ENCODE data around the gene ANXA4.

The ANXA4 gene

DNA sequence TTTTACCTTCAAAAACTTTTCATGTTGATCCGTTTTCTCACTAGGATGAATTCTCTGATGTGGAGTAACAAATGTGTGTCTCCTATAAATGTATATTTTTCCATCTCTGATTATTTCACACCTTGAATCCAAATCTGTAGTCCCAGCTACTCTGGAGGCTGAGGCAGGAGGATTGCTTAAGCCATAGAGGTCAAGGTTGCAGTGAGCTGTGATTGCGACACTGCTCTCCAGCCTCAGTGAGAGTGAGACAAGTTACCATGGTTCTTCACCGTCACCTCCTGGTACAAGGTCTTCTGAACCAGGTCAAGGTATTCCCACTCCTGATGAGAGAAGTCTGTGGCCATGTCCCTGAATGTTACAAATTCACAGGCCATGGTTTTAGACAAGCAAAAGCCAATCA lies 102.6 kb downstream of the ANXA4 start:
- DNase-seq (ENCODE audit: low read depth, low spot score): no peak

DNA sequence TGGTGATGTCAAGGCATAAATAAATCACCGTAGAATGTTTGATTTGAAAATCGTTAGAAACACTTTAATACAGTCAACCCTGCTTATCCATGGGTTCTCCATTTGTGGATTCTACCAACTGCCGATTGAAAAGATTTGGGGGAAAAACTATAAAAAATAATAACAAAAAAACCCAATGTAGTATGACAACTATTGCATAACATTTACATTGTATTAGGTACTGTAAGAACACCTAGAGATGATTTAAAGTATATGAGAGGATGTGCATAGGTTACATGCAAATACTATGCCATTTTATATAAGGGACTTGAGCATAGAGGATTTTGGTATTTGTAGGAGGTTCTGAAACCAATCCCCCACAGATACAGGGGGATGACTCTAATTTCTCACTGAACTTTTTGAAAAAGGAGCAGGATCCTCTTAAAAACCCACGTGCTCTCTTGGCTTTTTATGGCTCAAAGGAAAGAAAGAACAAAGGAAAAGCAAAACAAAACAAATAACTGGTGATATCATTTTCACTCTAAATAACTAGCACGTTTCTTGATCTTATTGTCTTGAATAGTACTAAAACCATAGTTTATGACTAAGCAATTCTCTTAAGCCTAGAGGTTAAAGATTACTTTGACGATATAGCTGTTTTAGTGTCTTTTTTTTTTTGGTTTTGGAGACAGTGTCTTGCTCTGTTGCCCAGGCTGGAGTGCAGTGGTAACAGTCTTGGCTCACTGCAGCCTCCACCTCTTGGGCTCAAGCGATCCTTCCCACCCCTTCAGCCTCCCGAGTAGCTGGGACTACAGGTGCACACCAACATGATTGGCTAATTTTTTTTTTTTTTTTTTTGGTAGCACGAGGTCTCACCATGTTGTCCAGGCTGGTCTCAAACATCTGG lies 104.5 kb downstream of the ANXA4 start:
- DNase-seq (ENCODE audit: low read depth, low spot score): no peak

DNA sequence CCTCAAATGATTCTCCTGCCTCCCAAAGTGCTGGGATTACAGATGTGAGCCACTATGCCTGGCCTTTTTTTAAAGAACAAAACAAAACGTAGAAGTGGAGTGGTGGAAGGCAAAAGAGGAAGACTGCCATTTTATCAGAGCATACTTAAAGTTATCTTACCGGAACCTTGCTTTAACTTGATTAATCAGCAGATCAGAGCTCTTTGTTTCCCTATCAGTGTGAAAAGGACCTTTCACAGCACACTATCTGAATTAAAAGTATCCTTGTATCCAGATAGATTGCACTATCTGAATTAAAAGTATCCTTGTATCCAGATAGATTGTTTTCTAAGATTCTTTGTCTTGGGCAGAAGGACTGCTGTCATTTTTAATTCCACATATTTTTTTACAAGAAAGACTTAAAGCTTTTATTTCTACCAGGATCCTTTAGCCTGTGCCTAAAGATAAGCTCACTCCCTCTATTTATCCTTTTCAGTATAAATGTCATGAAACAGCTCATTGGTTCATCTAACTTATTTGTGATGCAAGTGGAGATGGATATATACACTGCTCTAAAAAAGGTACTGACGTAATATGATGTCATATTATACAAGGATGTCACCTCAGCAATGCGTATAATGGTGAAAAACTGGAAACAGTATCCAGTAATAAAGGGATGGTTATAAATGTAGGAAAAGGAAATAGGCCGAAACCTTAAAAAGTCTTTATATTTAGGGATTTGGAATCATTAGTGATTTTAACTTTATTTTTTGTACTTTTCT lies 105.3 kb downstream of the ANXA4 start:
- no peak for DNase-seq (ENCODE audit: low read depth, low spot score)

DNA sequence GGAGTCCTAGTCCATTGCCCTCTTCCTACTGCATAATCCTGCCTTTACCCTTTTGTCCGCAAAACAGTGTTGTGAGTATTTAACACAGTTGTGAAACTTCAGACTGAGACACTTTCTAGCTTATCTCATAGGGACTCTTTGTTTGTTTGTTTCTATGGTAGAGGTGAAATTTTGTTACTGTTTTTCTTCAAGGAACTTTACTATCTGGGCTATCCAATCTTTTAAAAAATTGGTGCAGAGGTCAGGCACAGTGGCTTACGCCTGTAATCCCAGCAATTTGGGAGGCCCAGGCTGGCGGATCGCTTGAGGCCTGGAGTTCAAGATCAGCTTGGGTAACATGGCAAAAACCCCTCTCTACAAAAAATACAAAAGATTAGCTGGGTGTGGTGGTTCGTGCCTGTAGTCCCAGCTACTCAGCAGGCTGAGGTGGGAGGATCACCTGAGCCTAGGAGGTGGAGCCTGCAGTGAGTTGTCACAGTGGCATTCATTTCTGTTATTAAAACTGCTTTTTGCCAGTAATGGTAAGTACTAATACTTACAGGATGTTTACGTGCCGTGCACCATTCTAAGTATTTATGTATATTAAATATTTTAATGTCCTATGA lies 106.4 kb downstream of the ANXA4 start:
- no peak for DNase-seq (ENCODE audit: low read depth, low spot score)

DNA sequence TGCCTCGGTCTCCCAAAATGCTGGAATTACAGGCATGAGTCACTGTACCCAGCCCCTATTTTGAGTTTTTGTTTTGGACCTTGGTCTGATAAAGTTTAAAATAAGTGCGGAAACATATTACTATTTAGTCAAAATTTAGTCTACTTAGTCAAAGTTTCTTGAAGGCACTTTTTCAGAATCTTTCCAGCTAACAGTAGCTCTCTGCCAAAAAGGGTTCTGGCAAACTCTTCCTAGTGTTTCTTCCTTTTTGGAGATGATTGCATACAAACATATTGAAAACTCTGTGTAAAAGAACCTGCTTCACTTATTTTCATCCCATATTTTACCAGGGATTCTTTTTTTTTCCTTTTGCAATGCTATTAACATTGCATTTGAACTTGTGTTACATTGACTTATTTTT lies 116.3 kb downstream of the ANXA4 start:
- no peak for DNase-seq (ENCODE audit: low read depth, low spot score)

DNA sequence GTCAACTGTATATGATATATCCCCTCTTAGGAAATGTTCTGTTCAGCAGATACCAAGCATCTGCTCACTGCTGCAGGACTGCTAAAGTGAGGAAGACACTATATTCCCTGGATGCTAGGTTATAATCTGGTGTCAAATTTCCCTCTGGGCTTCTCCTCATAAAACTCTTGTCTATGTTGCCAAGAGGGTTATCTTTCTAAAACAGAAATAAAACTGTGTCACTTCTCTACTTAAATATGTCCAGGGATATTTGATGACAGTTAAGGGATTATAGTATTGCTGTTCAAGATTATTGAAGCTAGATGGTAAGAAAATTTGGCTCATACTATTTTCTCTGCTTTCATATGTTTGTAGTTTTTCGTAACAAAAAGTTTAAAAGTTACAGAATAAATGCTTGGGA lies 121.4 kb downstream of the ANXA4 start:
- no peak for DNase-seq (ENCODE audit: low read depth, low spot score)

Data from smooth muscle cell of the brain vasculature (primary cell).